HepG2 (cell line): ENCODE data around the gene GPR37L1. TPM values are rescaled to one million over a fixed set of nuclear protein-coding genes. Genes with fewer than 3 reads are reported as not detected.

Source experiments
- CEBPB ChIP-seq: IDR thresholded peaks from 2 replicates; pipeline ENCODE4 v1.6.1; 2011; ENCODE audit warnings: low read depth, low read length, improper control_type of control experiment, borderline replicate concordance
- EED ChIP-seq: sonication (generic); formaldehyde crosslinking; IDR thresholded peaks from 2 replicates; pipeline ENCODE4 v1.5.0; 2020; ENCODE audit warnings: mild to moderate bottlenecking, missing genetic modification reagents
- FOSL1 ChIP-seq: sonication (generic); formaldehyde crosslinking; IDR thresholded peaks from 2 replicates; pipeline ENCODE4 v1.9.0; 2021; ENCODE audit warnings: missing genetic modification reagents, borderline replicate concordance
- JDP2 ChIP-seq: sonication (generic); formaldehyde crosslinking; IDR thresholded peaks from 2 replicates; pipeline ENCODE4 v1.8.1; 2022; ENCODE audit warnings: missing genetic modification reagents, borderline replicate concordance
- MAFF ChIP-seq: IDR thresholded peaks from 2 replicates; pipeline ENCODE4 v1.6.1; 2011; ENCODE audit warnings: low read depth, low read length, improper control_type of control experiment
- MTA1 ChIP-seq: sonication (generic); formaldehyde crosslinking; IDR thresholded peaks from 2 replicates; pipeline ENCODE4 v1.4.0; 2020; ENCODE audit warnings: missing genetic modification reagents, mild to moderate bottlenecking, borderline replicate concordance
- NCOR1 ChIP-seq: fragments of 200-600 bp; sonication (generic); IDR thresholded peaks from 2 replicates; pipeline ENCODE4 v1.7.0; 2017; ENCODE audit warnings: antibody characterized with exemption, low read length, borderline replicate concordance
- PHF5A ChIP-seq: IDR thresholded peaks from one replicate; pipeline ENCODE4 v1.6.1; 2018; ENCODE audit warnings: low read depth, missing genetic modification reagents; ENCODE audit not compliant: unreplicated experiment
- PLSCR1 ChIP-seq: sonication (generic); formaldehyde crosslinking; IDR thresholded peaks from 2 replicates; pipeline ENCODE4 v1.5.0; 2020; ENCODE audit warnings: missing genetic modification reagents, mild to moderate bottlenecking, borderline replicate concordance
- SAP130 ChIP-seq: IDR thresholded peaks from 2 replicates; pipeline ENCODE4 v1.6.1; 2016; ENCODE audit warnings: low read depth
- SATB2 ChIP-seq: sonication (generic); formaldehyde crosslinking; IDR thresholded peaks from 2 replicates; pipeline ENCODE4 v1.5.0; 2020; ENCODE audit warnings: missing genetic modification reagents
- SKIL ChIP-seq: sonication (generic); formaldehyde crosslinking; IDR thresholded peaks from 2 replicates; pipeline ENCODE4 v1.8.0; 2022; ENCODE audit warnings: missing genetic modification reagents, mild to moderate bottlenecking, moderate library complexity, borderline replicate concordance
- YEATS4 ChIP-seq: sonication (generic); formaldehyde crosslinking; IDR thresholded peaks from 2 replicates; pipeline ENCODE4 v1.4.0; 2020; ENCODE audit warnings: missing genetic modification reagents, borderline replicate concordance
- ZNF207 ChIP-seq: fragments of 450-650 bp; IDR thresholded peaks from 2 replicates; pipeline ENCODE4 v1.6.1; 2016; ENCODE audit warnings: antibody characterized with exemption, borderline replicate concordance
- ZNF331 ChIP-seq: sonication (generic); formaldehyde crosslinking; IDR thresholded peaks from 2 replicates; pipeline ENCODE4 v1.4.0; 2020; ENCODE audit warnings: missing genetic modification reagents
- ZNF34 ChIP-seq: sonication (generic); formaldehyde crosslinking; IDR thresholded peaks from 2 replicates; pipeline ENCODE4 v1.4.0; 2020; ENCODE audit warnings: mild to moderate bottlenecking, missing genetic modification reagents, borderline replicate concordance
- ZNF441 ChIP-seq: sonication (generic); formaldehyde crosslinking; IDR thresholded peaks from 2 replicates; pipeline ENCODE4 v1.7.0; 2021; ENCODE audit warnings: missing genetic modification reagents, borderline replicate concordance
- ZNF468 ChIP-seq: sonication (generic); formaldehyde crosslinking; IDR thresholded peaks from 2 replicates; pipeline ENCODE4 v1.8.0; 2022; ENCODE audit warnings: mild to moderate bottlenecking, moderate library complexity, missing genetic modification reagents
- ZNF616 ChIP-seq: sonication (generic); formaldehyde crosslinking; IDR thresholded peaks from 2 replicates; pipeline ENCODE4 v1.5.0; 2020; ENCODE audit warnings: low read depth, mild to moderate bottlenecking, missing genetic modification reagents
- ZNF75D ChIP-seq: sonication (generic); formaldehyde crosslinking; IDR thresholded peaks from 2 replicates; pipeline ENCODE4 v1.8.1; 2023; ENCODE audit warnings: missing genetic modification reagents, mild to moderate bottlenecking, borderline replicate concordance
- ZNF775 ChIP-seq: sonication (generic); formaldehyde crosslinking; IDR thresholded peaks from 2 replicates; pipeline ENCODE4 v1.4.0; 2020; ENCODE audit warnings: missing genetic modification reagents, mild to moderate bottlenecking, moderate library complexity, borderline replicate concordance
- polyA plus RNA-seq, 8 experiments: library from polyadenylated mRNA; depleted of rRNA in 3 of 8; stranded (reverse) in 7 of 8; unstranded in 1 of 8; fragments of >200 nt; fragmentation: Illumina TruSeq in 4 of 8; extraction: Trizol in 4 of 8; gene quantifications; 2 replicates each; pipeline versions ENCODE4 v1.2.1 to v1.2.3, GENCODE V29; 2011 to 2016; ENCODE audit warnings: low read depth in 4 of 8, missing spikeins in 1 of 8, mixed read lengths in 1 of 8; ENCODE audit not compliant: insufficient read depth in 1 of 8
- total RNA-seq, 5 experiments: library from RNA; depleted of rRNA; stranded (reverse); fragments of >200 nt; fragmentation: Illumina TruSeq; extraction: Trizol; gene quantifications; 2 replicates each; pipeline ENCODE4 v1.2.3, GENCODE V29; 2016; ENCODE audit warnings: low read depth in 1 of 5
- TF ChIP-seq, protein P1 (sequence below): fragments of 450-650 bp; IDR thresholded peaks from 2 replicates; pipeline ENCODE4 v1.6.1; 2017; ENCODE audit warnings: mild to moderate bottlenecking
- TF ChIP-seq, protein P2 (sequence below): sonication (generic); formaldehyde crosslinking; IDR thresholded peaks from 2 replicates; pipeline ENCODE4 v1.4.0; 2020; ENCODE audit warnings: mild to moderate bottlenecking, missing genetic modification reagents

GPR37L1 gene
- total and polyA plus RNA-seq, 2 of the 13 experiments (the other 11 are each of a cell fraction or from before 2014, with no cell fraction given), result 0.13 TPM; not detected in 1

DNA sequence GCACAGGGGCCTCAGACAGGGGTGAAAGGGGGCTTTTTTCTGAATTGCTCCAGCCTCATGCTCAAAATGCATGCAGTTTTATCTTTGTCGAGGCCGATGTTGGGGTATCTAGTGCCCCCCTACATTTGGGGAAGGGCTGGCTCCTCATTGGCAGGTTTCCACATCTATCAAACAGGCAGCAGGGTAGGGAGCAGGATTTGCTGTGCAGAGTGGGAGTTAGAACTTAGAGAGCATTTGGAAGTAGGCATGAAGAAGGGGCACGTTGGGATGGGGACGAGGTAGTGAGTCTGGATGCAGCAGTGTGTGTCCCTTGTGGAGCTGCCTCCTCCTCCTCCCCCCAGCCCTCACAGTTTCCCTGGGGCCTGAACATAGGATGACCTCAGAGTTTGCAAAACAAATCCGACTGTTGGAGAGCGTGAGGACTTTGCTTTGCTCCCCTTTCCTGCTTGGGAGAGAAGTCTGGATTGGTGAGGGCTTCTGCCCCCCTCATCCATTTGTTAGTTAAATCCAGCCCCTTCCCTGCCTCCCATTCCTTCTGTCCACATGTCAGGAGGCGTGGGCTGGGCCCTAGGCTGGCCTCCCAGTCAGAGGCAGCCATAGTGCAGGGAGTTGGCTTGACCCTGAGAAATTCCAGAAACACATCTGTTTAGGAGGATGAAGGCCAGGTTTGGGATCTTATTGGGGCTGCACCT, 36.9 kb upstream of the GPR37L1 start (continued):
- TF ChIP-seq MTA1 (CRISPR knock-in tag) (peak; percentile 7; the same call in 1 of the 2 replicates), EED (CRISPR knock-in tag) (no peak), ZNF441 (CRISPR knock-in tag) (peak; percentile 81; the same call in 1 of the 2 replicates), JDP2 (CRISPR knock-in tag) (no peak; the same call in 1 of the 2 replicates), ZNF331 (CRISPR knock-in tag) (peak; percentile 81), YEATS4 (CRISPR knock-in tag) (peak; percentile 56; the same call in 1 of the 2 replicates), SATB2 (CRISPR knock-in tag) (no peak), PLSCR1 (CRISPR knock-in tag) (no peak), ZNF207 (no peak), NCOR1 (peak; percentile 68; the same call in 1 of the 2 replicates), CEBPB (peak; percentile 60), ZNF616 (no peak), ZNF775 (CRISPR knock-in tag) (no peak), PHF5A (CRISPR knock-in tag) (no peak), ZNF75D (CRISPR knock-in tag) (no peak), SAP130 (peak; percentile 93), SKIL (CRISPR knock-in tag) (peak; percentile 73; the same call in 1 of the 2 replicates), ZNF34 (no peak), FOSL1 (CRISPR knock-in tag) (no peak), ZNF468 (CRISPR knock-in tag) (no peak), MAFF (no peak)
- TF ChIP-seq, protein P1, sequence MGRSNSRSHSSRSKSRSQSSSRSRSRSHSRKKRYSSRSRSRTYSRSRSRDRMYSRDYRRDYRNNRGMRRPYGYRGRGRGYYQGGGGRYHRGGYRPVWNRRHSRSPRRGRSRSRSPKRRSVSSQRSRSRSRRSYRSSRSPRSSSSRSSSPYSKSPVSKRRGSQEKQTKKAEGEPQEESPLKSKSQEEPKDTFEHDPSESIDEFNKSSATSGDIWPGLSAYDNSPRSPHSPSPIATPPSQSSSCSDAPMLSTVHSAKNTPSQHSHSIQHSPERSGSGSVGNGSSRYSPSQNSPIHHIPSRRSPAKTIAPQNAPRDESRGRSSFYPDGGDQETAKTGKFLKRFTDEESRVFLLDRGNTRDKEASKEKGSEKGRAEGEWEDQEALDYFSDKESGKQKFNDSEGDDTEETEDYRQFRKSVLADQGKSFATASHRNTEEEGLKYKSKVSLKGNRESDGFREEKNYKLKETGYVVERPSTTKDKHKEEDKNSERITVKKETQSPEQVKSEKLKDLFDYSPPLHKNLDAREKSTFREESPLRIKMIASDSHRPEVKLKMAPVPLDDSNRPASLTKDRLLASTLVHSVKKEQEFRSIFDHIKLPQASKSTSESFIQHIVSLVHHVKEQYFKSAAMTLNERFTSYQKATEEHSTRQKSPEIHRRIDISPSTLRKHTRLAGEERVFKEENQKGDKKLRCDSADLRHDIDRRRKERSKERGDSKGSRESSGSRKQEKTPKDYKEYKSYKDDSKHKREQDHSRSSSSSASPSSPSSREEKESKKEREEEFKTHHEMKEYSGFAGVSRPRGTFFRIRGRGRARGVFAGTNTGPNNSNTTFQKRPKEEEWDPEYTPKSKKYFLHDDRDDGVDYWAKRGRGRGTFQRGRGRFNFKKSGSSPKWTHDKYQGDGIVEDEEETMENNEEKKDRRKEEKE, result no peak
- TF ChIP-seq, protein P2, sequence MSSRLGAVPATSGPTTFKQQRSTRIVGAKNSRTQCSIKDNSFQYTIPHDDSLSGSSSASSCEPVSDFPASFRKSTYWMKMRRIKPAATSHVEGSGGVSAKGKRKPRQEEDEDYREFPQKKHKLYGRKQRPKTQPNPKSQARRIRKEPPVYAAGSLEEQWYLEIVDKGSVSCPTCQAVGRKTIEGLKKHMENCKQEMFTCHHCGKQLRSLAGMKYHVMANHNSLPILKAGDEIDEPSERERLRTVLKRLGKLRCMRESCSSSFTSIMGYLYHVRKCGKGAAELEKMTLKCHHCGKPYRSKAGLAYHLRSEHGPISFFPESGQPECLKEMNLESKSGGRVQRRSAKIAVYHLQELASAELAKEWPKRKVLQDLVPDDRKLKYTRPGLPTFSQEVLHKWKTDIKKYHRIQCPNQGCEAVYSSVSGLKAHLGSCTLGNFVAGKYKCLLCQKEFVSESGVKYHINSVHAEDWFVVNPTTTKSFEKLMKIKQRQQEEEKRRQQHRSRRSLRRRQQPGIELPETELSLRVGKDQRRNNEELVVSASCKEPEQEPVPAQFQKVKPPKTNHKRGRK (CRISPR knock-in tag), result no peak
